ENCODE measurements around the gene PPP1R36. TPM values are rescaled to one million over a fixed set of nuclear protein-coding genes. Genes with fewer than 3 reads are reported as not detected.

The PPP1R36 gene
- total RNA-seq, 4 donors from 2014 or later: 0.84 to 2.0 (median 1.3) TPM

DNA sequence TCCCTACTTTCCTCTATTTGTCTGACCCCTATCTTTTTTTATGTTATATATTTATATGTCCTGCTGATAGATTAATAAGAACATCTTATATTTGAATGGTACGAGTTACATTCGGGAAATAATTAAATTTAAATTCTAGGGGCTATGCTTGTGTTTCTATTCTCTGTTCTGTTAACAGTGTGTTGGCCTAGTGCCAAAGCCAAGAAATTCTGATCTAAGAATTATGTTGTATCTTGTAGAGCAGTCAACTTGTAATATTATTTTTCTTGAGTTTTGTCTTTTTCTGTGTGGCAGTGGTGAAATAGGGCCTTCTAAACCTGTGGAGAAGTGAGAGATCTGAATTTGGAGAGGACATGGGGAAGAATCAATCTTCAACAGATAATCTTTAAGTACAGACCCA is 18.2 kb upstream of the PPP1R36 start:
- intact Hi-C loops (cut with DNase I; ENCODE audit: low total_unique reads): no loop called here
- no peak for DNase-seq (ENCODE audit: low spot score in 2 of 2)
- WGBS, 2 donors: 60 to 78% methylated on average over 2 of the region's 2 CpGs
- H3K4me3 ChIP-seq (ENCODE audit: low read depth, poor library complexity, severe bottlenecking): no peak overlapping the region
- TF ChIP-seq POLR2A (IDR thresholded peaks at IDR 0.05): no peak
- TF ChIP-seq, protein P1, sequence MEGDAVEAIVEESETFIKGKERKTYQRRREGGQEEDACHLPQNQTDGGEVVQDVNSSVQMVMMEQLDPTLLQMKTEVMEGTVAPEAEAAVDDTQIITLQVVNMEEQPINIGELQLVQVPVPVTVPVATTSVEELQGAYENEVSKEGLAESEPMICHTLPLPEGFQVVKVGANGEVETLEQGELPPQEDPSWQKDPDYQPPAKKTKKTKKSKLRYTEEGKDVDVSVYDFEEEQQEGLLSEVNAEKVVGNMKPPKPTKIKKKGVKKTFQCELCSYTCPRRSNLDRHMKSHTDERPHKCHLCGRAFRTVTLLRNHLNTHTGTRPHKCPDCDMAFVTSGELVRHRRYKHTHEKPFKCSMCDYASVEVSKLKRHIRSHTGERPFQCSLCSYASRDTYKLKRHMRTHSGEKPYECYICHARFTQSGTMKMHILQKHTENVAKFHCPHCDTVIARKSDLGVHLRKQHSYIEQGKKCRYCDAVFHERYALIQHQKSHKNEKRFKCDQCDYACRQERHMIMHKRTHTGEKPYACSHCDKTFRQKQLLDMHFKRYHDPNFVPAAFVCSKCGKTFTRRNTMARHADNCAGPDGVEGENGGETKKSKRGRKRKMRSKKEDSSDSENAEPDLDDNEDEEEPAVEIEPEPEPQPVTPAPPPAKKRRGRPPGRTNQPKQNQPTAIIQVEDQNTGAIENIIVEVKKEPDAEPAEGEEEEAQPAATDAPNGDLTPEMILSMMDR (IDR thresholded peaks at IDR 0.05): no peak

DNA sequence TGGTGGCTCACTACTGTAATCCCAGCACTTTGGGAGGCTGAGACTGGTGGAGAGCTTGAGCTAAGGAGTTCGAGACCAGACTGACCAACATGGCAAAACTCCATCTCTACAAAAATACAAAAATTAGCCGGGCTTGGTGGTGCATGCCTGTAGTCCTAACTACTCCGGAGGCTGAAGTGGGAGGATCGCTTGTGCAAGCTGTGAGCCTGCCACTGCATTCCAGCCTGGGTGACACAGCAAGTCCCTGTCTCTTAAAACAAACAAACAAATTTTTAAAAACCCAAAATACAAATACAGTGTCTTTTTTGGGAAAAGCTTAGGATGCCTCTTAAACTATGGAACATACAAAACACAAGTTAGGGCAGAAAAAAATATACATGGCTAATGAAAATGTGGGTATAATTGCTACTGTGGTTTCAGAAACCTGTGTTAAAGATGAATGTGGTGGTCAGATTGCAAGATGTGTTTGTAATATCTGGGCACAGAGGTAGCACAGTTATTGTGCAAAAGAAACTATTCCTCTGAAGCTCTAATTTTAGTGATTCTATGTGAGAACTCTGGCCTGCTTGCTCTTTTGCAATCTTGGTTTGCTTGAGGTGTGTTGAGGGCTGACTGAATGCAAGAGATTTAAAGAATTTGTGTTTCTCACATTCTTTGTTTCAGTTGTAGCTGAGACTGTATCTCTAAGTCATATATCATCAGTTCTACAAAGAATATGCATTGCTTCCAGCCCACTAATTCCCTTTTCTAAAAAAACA is 13.1 kb upstream of the PPP1R36 start:
- TF ChIP-seq, protein P1 (IDR thresholded peaks at IDR 0.05): no peak
- TF ChIP-seq POLR2A (IDR thresholded peaks at IDR 0.05): no peak
- intact Hi-C loops (cut with DNase I; ENCODE audit: low total_unique reads): loop anchor here (5.0 kb wide), 1 partner anchor 101 kb away; no protein-coding TSS in a partner anchor
- no peak overlapping the region for H3K4me3 ChIP-seq (ENCODE audit: low read depth, poor library complexity, severe bottlenecking)
- DNase-seq (ENCODE audit: low spot score in 2 of 2): no peak
- WGBS, 2 donors: 70 to 72% methylated on average over 4 of the region's 4 CpGs

DNA sequence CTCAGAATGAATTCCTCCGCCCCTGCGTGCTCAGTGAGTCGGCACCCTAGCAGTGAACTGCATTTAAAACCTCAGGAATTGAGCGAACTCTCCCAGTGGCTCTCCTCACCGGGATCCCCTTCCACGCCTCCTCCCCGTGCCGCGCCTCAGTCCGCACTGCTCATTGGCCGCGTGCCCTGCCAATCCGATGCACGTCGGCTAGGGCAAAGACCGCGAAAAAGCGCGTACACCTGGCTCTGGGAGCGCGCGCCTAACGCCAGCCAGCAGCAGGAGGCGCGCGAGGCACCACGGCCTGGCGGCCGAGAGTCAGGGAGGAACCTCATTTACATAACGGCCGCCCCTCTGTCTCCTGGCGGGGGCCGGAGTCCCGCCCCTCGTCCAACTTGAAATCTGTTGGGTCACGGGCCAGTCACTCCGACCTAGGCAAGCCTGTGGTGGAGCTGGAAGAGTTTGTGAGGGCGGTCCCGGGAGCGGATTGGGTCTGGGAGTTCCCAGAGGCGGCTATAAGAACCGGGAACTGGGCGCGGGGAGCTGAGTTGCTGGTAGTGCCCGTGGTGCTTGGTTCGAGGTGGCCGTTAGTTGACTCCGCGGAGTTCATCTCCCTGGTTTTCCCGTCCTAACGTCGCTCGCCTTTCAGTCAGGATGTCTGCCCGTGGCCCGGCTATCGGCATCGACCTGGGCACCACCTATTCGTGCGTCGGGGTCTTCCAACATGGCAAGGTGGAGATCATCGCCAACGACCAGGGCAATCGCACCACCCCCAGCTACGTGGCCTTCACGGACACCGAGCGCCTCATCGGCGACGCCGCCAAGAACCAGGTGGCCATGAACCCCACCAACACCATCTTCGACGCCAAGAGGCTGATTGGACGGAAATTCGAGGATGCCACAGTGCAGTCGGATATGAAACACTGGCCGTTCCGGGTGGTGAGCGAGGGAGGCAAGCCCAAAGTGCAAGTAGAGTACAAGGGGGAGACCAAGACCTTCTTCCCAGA is 9.3 kb upstream of the PPP1R36 start, which contains the start of gene HSPA2:
TSS of gene HSPA2 (plus strand) at position 534 of the 995 bp plus-strand sequence. CDS start at position 643, 109 bp downstream.
- 5 to 6% methylated on average over 63 to 79 of the region's 79 CpGs for WGBS, 2 donors
- peak within 1 kb of the TSS; percentile 41 for H3K4me3 ChIP-seq (ENCODE audit: low read depth, poor library complexity, severe bottlenecking)
- peak in 1 of 2 donors; percentile 90 for TF ChIP-seq POLR2A (IDR thresholded peaks at IDR 0.05)
- TF ChIP-seq, protein P1 (IDR thresholded peaks at IDR 0.05): peak in 1 of 3 donors; percentile 58
- intact Hi-C loops (cut with DNase I; ENCODE audit: low total_unique reads): no loop called here
- DNase-seq (ENCODE audit: low spot score in 2 of 2): peak; percentile 99 to 100

GRCh38 chr14:64541261-64541971 is 8.3 kb upstream of the PPP1R36 start:
- intact Hi-C loops (cut with DNase I; ENCODE audit: low total_unique reads): no loop called here
- peak overlapping the region; percentile 26 for H3K4me3 ChIP-seq (ENCODE audit: low read depth, poor library complexity, severe bottlenecking)
- peak; percentile 43 to 92 for DNase-seq (ENCODE audit: low spot score in 2 of 2)
- TF ChIP-seq, protein P1 (IDR thresholded peaks at IDR 0.05): no peak
- TF ChIP-seq POLR2A (IDR thresholded peaks at IDR 0.05): no peak
- WGBS, 2 donors: 15 to 23% methylated on average over 41 to 44 of the region's 73 CpGs

Measured in lower leg skin (tissue), 4 donors.